Fibroblast of pulmonary artery (primary cell): ENCODE measurements around the gene TRMT112.
"Not testable (repeated sequence)": the region's sequence is repeated elsewhere in the genome, so short reads cannot be mapped to it uniquely, and the experiment has no call there.

Experiments used
- DNase-seq: peaks from one replicate; pipeline ENCODE4 v3.0.0-alpha.2; 2010; ENCODE audit warnings: low read depth
- H3K4me3 ChIP-seq: replicated peaks from 2 replicates; pipeline ENCODE4 v1.5.1; 2011; ENCODE audit warnings: low read depth, mild to moderate bottlenecking, control low read depth, low read length, moderate library complexity
- TF ChIP-seq, protein P1 (sequence below): IDR thresholded peaks from 2 replicates; pipeline ENCODE4 v1.5.1; 2011; ENCODE audit warnings: mild to moderate bottlenecking, control low read depth, low read length, inconsistent platforms; ENCODE audit errors: missing control alignments

Gene TRMT112

DNA sequence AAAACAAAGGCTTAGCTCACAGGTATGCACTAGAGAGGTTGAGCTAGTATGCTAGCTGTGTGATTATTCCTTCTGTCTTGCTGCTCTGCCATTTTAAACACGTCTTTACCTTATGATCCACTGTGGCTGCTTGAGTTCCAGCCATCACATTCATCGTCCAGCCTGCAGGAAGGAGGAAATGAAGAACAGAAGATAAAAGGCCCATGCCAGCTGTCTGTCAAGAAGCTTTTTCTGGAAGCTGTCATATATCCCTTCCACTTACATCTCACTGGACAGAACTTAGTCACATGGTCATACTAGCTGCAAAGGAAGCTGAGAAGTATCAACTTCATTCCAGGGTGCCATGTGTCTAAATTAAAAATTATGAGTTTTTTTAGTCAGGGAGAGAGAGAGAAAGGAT is 10.0 kb upstream of the TRMT112 start:
- TF ChIP-seq, protein P1, sequence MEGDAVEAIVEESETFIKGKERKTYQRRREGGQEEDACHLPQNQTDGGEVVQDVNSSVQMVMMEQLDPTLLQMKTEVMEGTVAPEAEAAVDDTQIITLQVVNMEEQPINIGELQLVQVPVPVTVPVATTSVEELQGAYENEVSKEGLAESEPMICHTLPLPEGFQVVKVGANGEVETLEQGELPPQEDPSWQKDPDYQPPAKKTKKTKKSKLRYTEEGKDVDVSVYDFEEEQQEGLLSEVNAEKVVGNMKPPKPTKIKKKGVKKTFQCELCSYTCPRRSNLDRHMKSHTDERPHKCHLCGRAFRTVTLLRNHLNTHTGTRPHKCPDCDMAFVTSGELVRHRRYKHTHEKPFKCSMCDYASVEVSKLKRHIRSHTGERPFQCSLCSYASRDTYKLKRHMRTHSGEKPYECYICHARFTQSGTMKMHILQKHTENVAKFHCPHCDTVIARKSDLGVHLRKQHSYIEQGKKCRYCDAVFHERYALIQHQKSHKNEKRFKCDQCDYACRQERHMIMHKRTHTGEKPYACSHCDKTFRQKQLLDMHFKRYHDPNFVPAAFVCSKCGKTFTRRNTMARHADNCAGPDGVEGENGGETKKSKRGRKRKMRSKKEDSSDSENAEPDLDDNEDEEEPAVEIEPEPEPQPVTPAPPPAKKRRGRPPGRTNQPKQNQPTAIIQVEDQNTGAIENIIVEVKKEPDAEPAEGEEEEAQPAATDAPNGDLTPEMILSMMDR, result no peak
- no peak for DNase-seq
- no peak overlapping the region for H3K4me3 ChIP-seq

DNA sequence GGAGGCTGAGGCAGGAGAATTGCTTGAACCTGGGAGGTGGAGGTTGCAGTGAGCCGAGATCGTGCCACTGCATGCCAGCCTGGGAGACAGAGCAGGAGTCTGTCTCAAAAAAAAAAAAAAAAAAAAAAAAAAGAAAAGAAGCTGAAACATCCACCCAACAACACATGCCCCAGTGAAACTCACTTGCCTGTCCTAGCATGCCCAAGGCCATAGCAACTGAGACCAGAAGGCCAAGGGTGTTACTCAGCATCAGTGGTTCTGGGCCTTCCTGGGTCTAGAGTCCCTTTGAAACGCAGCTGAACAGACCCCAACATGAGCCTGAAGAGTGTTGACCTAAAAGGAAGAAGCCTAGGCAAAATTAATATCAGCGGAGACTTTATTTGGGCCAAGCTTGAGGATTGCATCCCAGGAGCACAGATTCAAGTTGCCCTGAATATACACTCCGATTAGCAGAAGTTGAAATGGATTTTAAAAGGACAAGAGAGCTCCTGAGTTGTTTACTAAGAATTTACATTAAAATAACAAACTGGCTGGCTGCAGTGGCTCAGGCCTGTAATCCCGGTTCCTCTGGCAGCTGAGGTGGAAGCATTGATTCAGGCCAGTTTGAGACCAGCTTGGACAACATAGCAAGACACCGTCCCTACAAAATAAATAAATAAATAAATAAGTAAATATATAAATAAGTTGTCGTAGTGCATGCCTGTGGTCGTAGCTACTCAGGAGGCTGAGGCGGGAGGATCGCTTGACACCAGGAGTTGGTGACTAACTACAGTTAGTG is 7.5 kb upstream of the TRMT112 start:
- no peak overlapping the region for H3K4me3 ChIP-seq
- DNase-seq, result no peak
- TF ChIP-seq, protein P1, result no peak

DNA sequence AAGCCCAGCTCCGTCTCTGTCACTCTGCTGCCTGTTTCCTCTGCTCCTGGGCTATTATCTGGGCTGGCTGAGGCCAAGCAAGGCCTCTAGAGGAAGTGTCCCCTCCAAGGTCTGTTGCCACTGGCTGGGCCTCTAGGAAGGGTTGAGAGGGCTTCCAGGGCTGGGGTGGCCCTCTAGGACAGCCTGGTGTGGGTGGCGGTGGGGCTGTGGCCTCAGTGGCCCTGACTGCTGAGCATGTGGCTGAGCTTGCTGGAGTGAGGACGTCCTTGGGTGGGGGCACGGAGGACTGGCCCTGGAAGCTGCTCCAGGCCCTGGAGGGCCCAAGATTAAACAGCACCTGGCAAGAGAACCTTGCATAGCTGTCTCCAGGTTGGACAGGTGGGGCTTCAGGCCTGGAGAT is 6.6 kb upstream of the TRMT112 start:
- not testable (repeated sequence) for H3K4me3 ChIP-seq, DNase-seq

DNA sequence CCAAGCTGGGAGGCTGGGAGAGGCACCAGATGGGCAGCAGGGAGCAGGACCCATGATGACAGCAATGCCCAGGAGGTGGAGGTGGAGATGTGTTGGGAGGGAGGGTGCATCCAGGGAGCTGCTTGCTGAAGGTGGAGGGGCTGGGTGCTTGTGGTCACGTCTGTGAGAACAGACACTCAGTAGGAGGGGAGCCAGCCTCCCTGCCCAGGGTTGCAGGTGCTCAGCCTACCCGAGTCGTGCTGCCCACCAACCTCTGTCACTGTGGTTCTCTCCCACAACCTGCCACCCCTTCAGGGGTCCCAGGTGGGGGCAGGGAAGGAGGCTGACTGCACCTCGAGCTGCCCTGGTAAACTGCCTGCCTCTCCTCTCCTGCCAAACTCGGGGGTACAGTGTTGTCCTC is 6.0 kb upstream of the TRMT112 start:
- no peak for DNase-seq
- TF ChIP-seq, protein P1, result no peak
- no peak overlapping the region for H3K4me3 ChIP-seq

DNA sequence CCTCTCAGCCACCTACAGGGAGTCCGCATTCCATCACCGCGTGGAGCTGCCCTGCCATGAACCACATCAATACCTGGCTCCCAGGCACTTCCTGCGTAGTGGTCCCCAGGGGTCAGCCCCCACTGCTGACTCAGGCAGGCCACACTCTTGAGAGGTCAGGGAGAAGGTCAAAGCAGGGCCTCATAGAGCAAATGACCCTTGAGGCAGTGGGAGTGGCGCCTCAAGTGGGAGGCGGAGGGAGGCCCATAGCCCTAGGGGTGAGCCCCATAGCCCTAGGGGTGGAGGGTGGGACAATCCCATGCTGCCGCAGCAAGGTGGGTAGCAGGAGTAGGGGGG is 5.5 kb upstream of the TRMT112 start:
- DNase-seq, result no peak
- TF ChIP-seq, protein P1, result no peak
- H3K4me3 ChIP-seq, result no peak overlapping the region

DNA sequence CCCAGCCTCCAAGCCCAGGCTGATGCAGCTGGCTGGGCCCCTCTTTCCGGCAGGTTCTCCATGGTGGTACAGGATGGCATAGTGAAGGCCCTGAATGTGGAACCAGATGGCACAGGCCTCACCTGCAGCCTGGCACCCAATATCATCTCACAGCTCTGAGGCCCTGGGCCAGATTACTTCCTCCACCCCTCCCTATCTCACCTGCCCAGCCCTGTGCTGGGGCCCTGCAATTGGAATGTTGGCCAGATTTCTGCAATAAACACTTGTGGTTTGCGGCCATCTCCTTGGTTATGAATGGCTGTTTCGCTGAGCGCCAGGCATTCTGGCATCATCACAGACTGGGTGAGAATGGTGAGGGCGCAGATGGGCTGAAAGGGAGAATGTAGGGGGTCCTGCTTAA is 4.2 kb upstream of the TRMT112 start:
- TF ChIP-seq, protein P1, result no peak
- DNase-seq, result no peak

DNA sequence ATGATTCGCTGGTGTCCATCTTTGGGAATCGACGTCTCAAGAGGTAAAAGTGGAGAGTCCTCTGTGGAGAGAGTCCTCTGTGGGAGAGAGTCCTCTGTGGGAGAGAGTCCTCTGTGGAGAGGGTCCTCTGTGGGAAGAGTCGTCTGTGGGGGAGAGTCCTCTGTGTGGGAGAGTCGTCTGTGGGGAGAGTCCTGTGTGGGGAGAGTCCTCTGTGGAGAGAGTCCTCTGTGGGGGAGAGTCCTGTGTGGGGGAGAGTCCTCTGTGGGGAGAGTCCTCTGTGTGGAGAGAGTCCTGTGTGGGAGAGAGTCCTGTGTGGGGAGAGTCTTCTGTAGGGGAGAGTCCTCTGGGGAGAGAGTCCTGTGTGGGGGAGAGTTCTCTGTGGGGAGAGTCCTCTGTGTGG is 3.7 kb upstream of the TRMT112 start:
- no peak for DNase-seq
- TF ChIP-seq, protein P1, result no peak
- no peak overlapping the region for H3K4me3 ChIP-seq

More for the DNA sequence above, 4.2 kb upstream of the TRMT112 start:
- no peak overlapping the region for H3K4me3 ChIP-seq
